Dermis microvascular lymphatic vessel endothelial cell (primary cell): ENCODE results near the gene KCTD20. TPM values are rescaled to one million over a fixed set of nuclear protein-coding genes. Genes with fewer than 3 reads are reported as not detected.
"Not testable (repeated sequence)": the region's sequence is repeated elsewhere in the genome, so short reads cannot be mapped to it uniquely, and the experiment has no call there.

ENCODE experiments used
- DNase-seq, 2 donors: peaks; one replicate each; pipeline versions ENCODE4 v3.0.0 to v3.0.0-alpha.2; 2010; ENCODE audit warnings: low read depth in 2 of 2
- total RNA-seq: library from RNA; depleted of rRNA; stranded (reverse); fragments of >200 nt; gene quantifications from 2 replicates; pipeline ENCODE4 v1.2.1, GENCODE V29; 2014

Gene KCTD20
- 92.0 and 106 TPM in 2 replicates for total RNA-seq

- peak; percentile 58 to 87 for DNase-seq
Observed at GRCh38 chr6:36442671-36443470, at the start of gene KCTD20, which contains the start of gene PXT1. TSS of gene KCTD20 (plus strand) at chr6:36443000. CDS start at chr6:36470098, 27,098 bp downstream. TSS of gene PXT1 (minus strand) at chr6:36442854. CDS start at chr6:36426082, 16,772 bp downstream.

- no peak for DNase-seq
Observed at GRCh38 chr6:36399970-36400369, 42.8 kb upstream of the KCTD20 start.

GRCh38 chr6:36402481-36402880 lies 40.3 kb upstream of the KCTD20 start:
- no peak for DNase-seq

GRCh38 chr6:36404164-36404563 lies 38.6 kb upstream of the KCTD20 start:
- DNase-seq: no peak

GRCh38 chr6:36409718-36410117 lies 33.1 kb upstream of the KCTD20 start:
- not testable (repeated sequence) for DNase-seq

- DNase-seq: peak in 1 of 2 donors; percentile 3
Observed at GRCh38 chr6:36413489-36414480, 29.0 kb upstream of the KCTD20 start.

GRCh38 chr6:36414481-36414880 lies 28.3 kb upstream of the KCTD20 start:
- DNase-seq: no peak

GRCh38 chr6:36418558-36418957 lies 24.2 kb upstream of the KCTD20 start:
- DNase-seq: no peak

GRCh38 chr6:36419310-36419709 lies 23.5 kb upstream of the KCTD20 start:
- DNase-seq: no peak

GRCh38 chr6:36422714-36423100 lies 20.1 kb upstream of the KCTD20 start:
- DNase-seq: no peak

GRCh38 chr6:36423101-36423824 lies 19.5 kb upstream of the KCTD20 start:
- DNase-seq: peak; percentile 90 to 98

GRCh38 chr6:36426622-36427021 lies 16.2 kb upstream of the KCTD20 start:
- DNase-seq: no peak

- no peak for DNase-seq
Observed at GRCh38 chr6:36428911-36429310, 13.9 kb upstream of the KCTD20 start.

- DNase-seq: no peak
Observed at GRCh38 chr6:36430351-36430750, 12.4 kb upstream of the KCTD20 start.

- no peak for DNase-seq
Observed at GRCh38 chr6:36431197-36431596, 11.6 kb upstream of the KCTD20 start.

- DNase-seq: no peak
Observed at GRCh38 chr6:36432151-36432671, 10.6 kb upstream of the KCTD20 start.

- DNase-seq: no peak
Observed at GRCh38 chr6:36436466-36436865, 6.3 kb upstream of the KCTD20 start.

GRCh38 chr6:36441307-36441894 lies 1.4 kb upstream of the KCTD20 start:
- peak; percentile 97 to 98 for DNase-seq

- no peak for DNase-seq
Observed at GRCh38 chr6:36442103-36442670, 613 bp upstream of the KCTD20 start.
